K562 (cell line): ENCODE measurements around the gene C2orf66. TPM values are rescaled to one million over a fixed set of nuclear protein-coding genes. Genes with fewer than 3 reads are reported as not detected.

ENCODE experiments used
- ATAC-seq: fragments of 200-7000 bp; cut with Tn5 transposase; 3 replicates; pipeline ENCODE4 v1.9.1; 2020; ENCODE audit warnings: moderate library complexity
- BruUV-seq: library from RNA; stranded (reverse); fragments of 400-500 nt; replicated peaks from 2 replicates; lab custom pipeline; 2021; lab: Mats Ljungman, UMichigan
- CTCF ChIA-PET: fragments of 300-600 bp; formaldehyde crosslinking; extraction: SDS; loops from one replicate; lab custom pipeline; 2021; ENCODE audit warnings: low intra/inter-chr PET ratio; lab: Yijun Ruan, JAX
- POLR2A ChIA-PET: fragments of 300-600, 350-650 bp; sonication (Branson Sonifier 250); formaldehyde crosslinking; extraction: SDS; loops from one replicate; lab custom pipeline; 2021; ENCODE audit warnings: antibody characterized with exemption, inconsistent platforms; lab: Yijun Ruan, JAX
- DNase-seq, 4 experiments: peaks; one replicate each; pipeline versions ENCODE4 v3.0.0 to v3.0.0-alpha.2; 2011 to 2018; ENCODE audit warnings: low spot score in 3 of 4, mixed read lengths in 3 of 4; ENCODE audit errors: extremely low read depth in 1 of 4
- FAIRE-seq: peaks from 2 replicates; lab custom pipeline; 2011; peaks lifted over from hg19 to GRCh38; lab: Jason Lieb, UNC
- H2AFZ ChIP-seq: 2 replicates; pipeline ENCODE4 v1.6.0; 2011; ENCODE audit warnings: low read depth, low read length, control low read depth, inconsistent platforms
- H3K27ac ChIP-seq: fragments of 200-600 bp; 3 replicates; pipeline ENCODE4 v1.8.0; 2011; ENCODE audit warnings: low read depth, mild to moderate bottlenecking, control low read depth, inconsistent platforms, low read length, moderate library complexity, mixed read lengths; ENCODE audit errors: extremely low read depth
- H3K27me3 ChIP-seq, 2 experiments: fragments of 300-600 bp in 1 of 2; 2 replicates in 1 of 2; 3 replicates in 1 of 2; pipeline versions ENCODE4 v1.6.0 to v1.8.0; 2011; ENCODE audit warnings: inconsistent platforms in 2 of 2, low read length in 2 of 2, mild to moderate bottlenecking in 1 of 2, mixed read lengths in 1 of 2, moderate library complexity in 1 of 2; ENCODE audit not compliant: control insufficient read depth in 2 of 2, insufficient read depth in 2 of 2
- H3K36me3 ChIP-seq: fragments of 300-600 bp; 3 replicates; pipeline ENCODE4 v1.8.0; 2011; ENCODE audit warnings: mild to moderate bottlenecking, low read length, inconsistent platforms; ENCODE audit not compliant: control insufficient read depth, insufficient read depth
- H3K4me1 ChIP-seq, 2 experiments: fragments of 200-600 bp in 1 of 2; replicated peaks in 1 of 2; 2 replicates in 1 of 2; 3 replicates in 1 of 2; pipeline versions ENCODE4 v1.5.1 to v1.8.0; 2011; ENCODE audit warnings: inconsistent platforms in 2 of 2, low read length in 2 of 2, mild to moderate bottlenecking in 1 of 2, mixed read lengths in 1 of 2, moderate library complexity in 1 of 2; ENCODE audit not compliant: control insufficient read depth in 2 of 2, insufficient read depth in 2 of 2
- H3K4me2 ChIP-seq: 2 replicates; pipeline ENCODE4 v1.6.1; 2011; ENCODE audit warnings: low read length, control low read depth, inconsistent platforms, mixed read lengths; ENCODE audit not compliant: insufficient read depth
- H3K4me3 ChIP-seq: fragments of 200-600 bp; sonication (generic), shearing (Covaris generic); 2 replicates; pipeline ENCODE4 v1.5.1; 2016; ENCODE audit warnings: control low read depth, inconsistent platforms
- H3K79me2 ChIP-seq: fragments of 200-600 bp; 3 replicates; pipeline ENCODE4 v1.8.0; 2011; ENCODE audit warnings: low read length, inconsistent platforms; ENCODE audit not compliant: control insufficient read depth, insufficient read depth
- H3K9ac ChIP-seq, 2 experiments: 2 replicates each; pipeline versions ENCODE4 v1.6.0 to v1.6.1; 2011; ENCODE audit warnings: low read depth in 2 of 2, low read length in 2 of 2, control low read depth in 1 of 2, inconsistent platforms in 1 of 2, mild to moderate bottlenecking in 1 of 2, mixed read lengths in 1 of 2; ENCODE audit not compliant: insufficient read depth in 1 of 2
- H3K9me1 ChIP-seq: one replicate; pipeline ENCODE4 v1.6.0; 2011; ENCODE audit warnings: inconsistent platforms, mild to moderate bottlenecking, low read length, moderate library complexity; ENCODE audit not compliant: control insufficient read depth, insufficient read depth
- H3K9me3 ChIP-seq: replicated peaks from 2 replicates; pipeline ENCODE4 v1.5.1; 2011; ENCODE audit warnings: low read depth, low read length, inconsistent platforms; ENCODE audit not compliant: control insufficient read depth, insufficient read depth
- H4K20me1 ChIP-seq: replicated peaks from 2 replicates; pipeline ENCODE4 v1.6.1; 2011; ENCODE audit warnings: low read length, inconsistent platforms, mixed read lengths; ENCODE audit not compliant: control insufficient read depth, insufficient read depth
- BRD9 ChIP-seq: fragments of 450-650 bp; IDR thresholded peaks from 2 replicates; pipeline ENCODE4 v1.6.1; 2018; ENCODE audit warnings: low read depth; ENCODE audit not compliant: partially characterized antibody
- DNMT1 ChIP-seq: fragments of 450-650 bp; IDR thresholded peaks from 2 replicates; pipeline ENCODE4 v1.6.1; 2016; ENCODE audit warnings: antibody characterized with exemption, mild to moderate bottlenecking
- GABPB2 ChIP-seq: fragments of 250-450 bp; sonication (Bioruptor Pico); conservative IDR thresholded peaks from 2 replicates; pipeline ENCODE4 v1.5.1; 2021; ENCODE audit warnings: mild to moderate bottlenecking
- KLF6 ChIP-seq: fragments of 250-450 bp; sonication (Bioruptor Pico); IDR thresholded peaks from 2 replicates; pipeline ENCODE4 v1.4.0; 2020; ENCODE audit warnings: mild to moderate bottlenecking, moderate library complexity, borderline replicate concordance
- MAZ ChIP-seq, 2 experiments: fragments of 450-650 bp in 1 of 2; sonication (generic) in 1 of 2; formaldehyde crosslinking; IDR thresholded peaks in 1 of 2; conservative IDR thresholded peaks in 1 of 2; 2 replicates each; pipeline versions ENCODE4 v1.4.0 to v1.5.0; 2020; ENCODE audit warnings: mild to moderate bottlenecking in 1 of 2, missing genetic modification reagents in 1 of 2
- MIER1 ChIP-seq: fragments of 450-650 bp; IDR thresholded peaks from 2 replicates; pipeline ENCODE4 v1.6.1; 2016; ENCODE audit warnings: antibody characterized with exemption, mild to moderate bottlenecking, low read depth
- NFXL1 ChIP-seq: fragments of 450-650 bp; formaldehyde crosslinking; IDR thresholded peaks from 2 replicates; pipeline ENCODE4 v1.4.0; 2021; ENCODE audit warnings: mild to moderate bottlenecking
- PTTG1 ChIP-seq: fragments of 450-650 bp; IDR thresholded peaks from 2 replicates; pipeline ENCODE4 v1.6.1; 2016; ENCODE audit warnings: low read depth, mild to moderate bottlenecking, missing genetic modification characterization, missing compliant biosample characterization
- RBM14 ChIP-seq: fragments of 200-400 bp; formaldehyde crosslinking; IDR thresholded peaks from 2 replicates; pipeline ENCODE4 v1.6.1; 2018; ENCODE audit warnings: low read depth, mild to moderate bottlenecking, low read length, moderate library complexity, borderline replicate concordance; ENCODE audit not compliant: insufficient read depth
- RBM25 ChIP-seq: fragments of 200-400 bp; formaldehyde crosslinking; IDR thresholded peaks from 2 replicates; pipeline ENCODE4 v1.6.1; 2018; ENCODE audit warnings: low read length, low read depth, moderate library complexity; ENCODE audit not compliant: severe bottlenecking
- TAF7 ChIP-seq: fragments of 450-650 bp; IDR thresholded peaks from 2 replicates; pipeline ENCODE4 v1.6.1; 2016; ENCODE audit warnings: missing genetic modification characterization, missing compliant biosample characterization
- WHSC1 ChIP-seq: IDR thresholded peaks from one replicate; pipeline ENCODE4 v1.6.1; 2012; ENCODE audit warnings: low read length, control low read depth, inconsistent platforms
- ZNF143 ChIP-seq: sonication (generic); formaldehyde crosslinking; IDR thresholded peaks from 2 replicates; pipeline ENCODE4 v1.9.0; 2022; ENCODE audit warnings: mild to moderate bottlenecking, missing genetic modification reagents
- ZNF282 ChIP-seq: sonication (generic); formaldehyde crosslinking; IDR thresholded peaks from 2 replicates; pipeline ENCODE4 v1.8.1; 2023; ENCODE audit warnings: missing genetic modification reagents
- ZNF695 ChIP-seq: fragments of 450-650 bp; formaldehyde crosslinking; IDR thresholded peaks from 2 replicates; pipeline ENCODE4 v1.4.0; 2020; ENCODE audit warnings: mild to moderate bottlenecking, moderate library complexity
- WGBS: fragments of 100-300 bp; shearing (Covaris generic); methylation state at CpG from one replicate; pipeline ENCODE4 v1.1.6; 2016; ENCODE audit warnings: low coverage, mixed read lengths; ENCODE audit not compliant: insufficient coverage; ENCODE audit errors: missing lambda C conversion rate; 5-methylcytosine and 5-hydroxymethylcytosine counted together
- in situ Hi-C: fragments of 300-500 bp; cut with MboI; formaldehyde crosslinking; loops from 4 replicates; pipeline ENCODE4 v1.15.0; 2018; ENCODE audit warnings: inconsistent platforms, mixed read lengths
- intact Hi-C: fragments of 100-400 bp; cut with micrococcal nuclease; formaldehyde crosslinking; loops from 2 replicates; pipeline ENCODE4 v1.14.2; 2022
- polyA plus RNA-seq, 8 experiments: library from polyadenylated mRNA; depleted of rRNA in 4 of 8; stranded (reverse) in 5 of 8; unstranded in 3 of 8; fragments of >200 nt; fragmentation: Nextera tagmentation in 2 of 8; fragmentation: Illumina TruSeq in 1 of 8; extraction: Ambion mirVana in 2 of 8; extraction: Trizol in 1 of 8; gene quantifications; 2 replicates each; pipeline versions ENCODE4 v1.2.1 to v1.2.3, GENCODE V29; 2011 to 2014; ENCODE audit warnings: inconsistent platforms in 1 of 8, missing spikeins in 1 of 8
- total RNA-seq, 7 experiments: library from RNA; depleted of rRNA in 6 of 7; stranded (reverse); fragments of >200 nt in 6 of 7; fragmentation: Illumina TruSeq in 2 of 7; extraction: Trizol in 2 of 7; gene quantifications; 2 replicates each; pipeline versions ENCODE4 v1.2.1 to v1.2.3, GENCODE V29; 2011 to 2021; ENCODE audit warnings: low replicate concordance in 1 of 7
- TF ChIP-seq, protein P1 (sequence below): sonication (generic); formaldehyde crosslinking; IDR thresholded peaks from 2 replicates; pipeline ENCODE4 v1.8.1; 2023; ENCODE audit warnings: missing genetic modification reagents, mild to moderate bottlenecking, borderline replicate concordance

Gene C2orf66
- total and polyA plus RNA-seq, 9 of the 15 experiments (the other 6 are each of a cell fraction or from before 2014, with no cell fraction given): not detected

DNA sequence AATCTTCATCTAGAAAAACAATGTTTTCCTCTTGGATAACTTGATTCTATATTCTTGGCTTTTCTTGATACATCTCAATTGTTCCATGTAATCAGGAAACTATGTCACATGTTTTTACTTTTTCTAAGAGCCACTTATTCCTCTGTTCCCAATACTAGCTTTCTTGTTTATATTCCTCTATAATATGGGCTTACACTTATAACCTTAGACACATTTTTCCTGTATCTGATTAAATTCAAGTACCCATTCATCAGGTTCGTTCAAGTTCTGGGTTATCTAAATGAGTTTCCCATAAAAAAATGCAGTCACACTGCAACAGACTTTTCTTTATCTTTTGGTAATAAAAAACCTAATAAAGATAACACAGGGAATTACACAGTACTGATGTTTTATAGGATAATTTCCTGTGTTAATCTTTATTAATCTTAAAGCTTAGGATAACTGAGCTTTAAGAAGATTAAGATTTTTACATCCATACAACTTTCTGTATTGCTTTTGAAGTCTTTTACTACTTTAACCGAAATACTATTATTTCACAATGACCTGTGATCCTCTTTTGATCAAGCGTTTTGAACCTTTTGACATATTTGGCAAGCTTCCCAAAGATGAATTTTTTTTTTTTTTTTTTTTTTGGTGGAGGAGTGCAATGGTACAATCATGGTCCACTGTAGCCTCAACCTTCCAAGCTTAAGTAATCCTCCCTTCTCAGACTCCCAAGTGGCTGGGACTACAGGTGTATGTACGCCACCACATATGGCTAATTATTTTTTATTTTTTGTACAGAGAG is 44.3 kb upstream of the C2orf66 start:
- no peak overlapping the region for H2AFZ ChIP-seq

DNA sequence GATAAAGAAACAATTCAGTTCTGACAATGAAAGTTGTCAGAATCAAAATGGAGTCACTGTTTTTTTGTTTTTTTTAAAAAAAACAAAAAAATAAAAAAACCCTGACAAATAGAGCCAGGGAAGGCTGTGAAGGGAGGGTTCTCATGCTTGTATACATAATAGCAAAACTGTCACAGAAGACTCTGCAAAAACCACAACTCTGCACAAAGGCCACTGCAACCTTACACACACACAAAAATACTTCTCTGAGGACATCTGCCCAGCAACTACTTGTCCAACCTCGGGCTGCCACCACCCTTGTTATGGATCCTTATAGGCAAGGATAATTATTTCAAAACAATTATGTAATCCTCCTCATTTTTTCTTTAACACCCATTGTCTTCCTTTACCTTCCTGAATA is 41.9 kb upstream of the C2orf66 start:
- Histone ChIP-seq H4K20me1 (no peaks in the 10 kb centered on the region), H3K36me3 (no peaks in the 10 kb centered on the region), H3K27me3 (no peaks in the 10 kb centered on the region), H3K79me2 (no peaks in the 10 kb centered on the region), H3K4me2 (no peak overlapping the region), H3K4me1 (no peaks in the 10 kb centered on the region), H3K4me3 (no peak overlapping the region), H3K9ac (no peak overlapping the region), H3K9me3 (no peaks in the 10 kb centered on the region), H3K9me1 (no peaks in the 10 kb centered on the region), H3K27ac (no peak overlapping the region), H2AFZ (no peak overlapping the region)
- ATAC-seq (no peak), FAIRE-seq (no peak), DNase-seq (no peak)
- no TSS peak for BruUV-seq
- 0% methylated on average over 1 of the region's 1 CpG for WGBS
- ChIA-PET CTCF (no interaction called here), POLR2A (no interaction called here)
- intact Hi-C loops: no loop called here
- in situ Hi-C loops: no loop called here
- TF ChIP-seq PTTG1 (tag) (no peak), ZNF143 (CRISPR knock-in tag) (no peak), GABPB2 (no peak), RBM14 (no peak), TAF7 (tag) (no peak), NFXL1 (CRISPR knock-in tag) (no peak), ZNF695 (no peak)
- TF ChIP-seq, protein P1, sequence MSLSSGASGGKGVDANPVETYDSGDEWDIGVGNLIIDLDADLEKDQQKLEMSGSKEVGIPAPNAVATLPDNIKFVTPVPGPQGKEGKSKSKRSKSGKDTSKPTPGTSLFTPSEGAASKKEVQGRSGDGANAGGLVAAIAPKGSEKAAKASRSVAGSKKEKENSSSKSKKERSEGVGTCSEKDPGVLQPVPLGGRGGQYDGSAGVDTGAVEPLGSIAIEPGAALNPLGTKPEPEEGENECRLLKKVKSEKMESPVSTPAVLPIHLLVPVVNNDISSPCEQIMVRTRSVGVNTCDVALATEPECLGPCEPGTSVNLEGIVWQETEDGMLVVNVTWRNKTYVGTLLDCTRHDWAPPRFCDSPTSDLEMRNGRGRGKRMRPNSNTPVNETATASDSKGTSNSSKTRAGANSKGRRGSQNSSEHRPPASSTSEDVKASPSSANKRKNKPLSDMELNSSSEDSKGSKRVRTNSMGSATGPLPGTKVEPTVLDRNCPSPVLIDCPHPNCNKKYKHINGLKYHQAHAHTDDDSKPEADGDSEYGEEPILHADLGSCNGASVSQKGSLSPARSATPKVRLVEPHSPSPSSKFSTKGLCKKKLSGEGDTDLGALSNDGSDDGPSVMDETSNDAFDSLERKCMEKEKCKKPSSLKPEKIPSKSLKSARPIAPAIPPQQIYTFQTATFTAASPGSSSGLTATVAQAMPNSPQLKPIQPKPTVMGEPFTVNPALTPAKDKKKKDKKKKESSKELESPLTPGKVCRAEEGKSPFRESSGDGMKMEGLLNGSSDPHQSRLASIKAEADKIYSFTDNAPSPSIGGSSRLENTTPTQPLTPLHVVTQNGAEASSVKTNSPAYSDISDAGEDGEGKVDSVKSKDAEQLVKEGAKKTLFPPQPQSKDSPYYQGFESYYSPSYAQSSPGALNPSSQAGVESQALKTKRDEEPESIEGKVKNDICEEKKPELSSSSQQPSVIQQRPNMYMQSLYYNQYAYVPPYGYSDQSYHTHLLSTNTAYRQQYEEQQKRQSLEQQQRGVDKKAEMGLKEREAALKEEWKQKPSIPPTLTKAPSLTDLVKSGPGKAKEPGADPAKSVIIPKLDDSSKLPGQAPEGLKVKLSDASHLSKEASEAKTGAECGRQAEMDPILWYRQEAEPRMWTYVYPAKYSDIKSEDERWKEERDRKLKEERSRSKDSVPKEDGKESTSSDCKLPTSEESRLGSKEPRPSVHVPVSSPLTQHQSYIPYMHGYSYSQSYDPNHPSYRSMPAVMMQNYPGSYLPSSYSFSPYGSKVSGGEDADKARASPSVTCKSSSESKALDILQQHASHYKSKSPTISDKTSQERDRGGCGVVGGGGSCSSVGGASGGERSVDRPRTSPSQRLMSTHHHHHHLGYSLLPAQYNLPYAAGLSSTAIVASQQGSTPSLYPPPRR (CRISPR knock-in tag): no peak

More for the DNA sequence above, 44.3 kb upstream of the C2orf66 start:
- no TSS peak for BruUV-seq
- Histone ChIP-seq H3K9me3 (no peaks in the 10 kb centered on the region), H3K9ac (no peak overlapping the region), H3K9me1 (no peaks in the 10 kb centered on the region), H3K4me1 (no peaks in the 10 kb centered on the region), H3K79me2 (no peaks in the 10 kb centered on the region), H3K36me3 (no peaks in the 10 kb centered on the region), H3K4me2 (no peak overlapping the region), H3K27me3 (no peaks in the 10 kb centered on the region), H4K20me1 (no peaks in the 10 kb centered on the region), H3K4me3 (no peak overlapping the region), H3K27ac (no peak overlapping the region)
- ATAC-seq (no peak), FAIRE-seq (no peak), DNase-seq (no peak)
- in situ Hi-C loops: no loop called here
- TF ChIP-seq MAZ (CRISPR knock-in tag; conservative IDR thresholded peaks at IDR 0.05 in 1 of 2, IDR thresholded peaks at IDR 0.05 in 1 of 2): no peak
- no peak for TF ChIP-seq WHSC1
- no peak for TF ChIP-seq ZNF282 (CRISPR knock-in tag)
- TF ChIP-seq KLF6: no peak
- TF ChIP-seq DNMT1: no peak
- TF ChIP-seq RBM25: no peak
- no peak for TF ChIP-seq BRD9
- no peak for TF ChIP-seq MIER1
- intact Hi-C loops: no loop called here
- ChIA-PET POLR2A (no interaction called here), CTCF (no interaction called here)
- WGBS: 17% methylated on average over 3 of the region's 4 CpGs
